GM15510 (cell line): ENCODE data around the gene TPGS1.

ENCODE experiments used
- POLR2A ChIP-seq: IDR thresholded peaks from 3 replicates; pipeline ENCODE4 v1.6.1; 2011; ENCODE audit warnings: borderline replicate concordance; ENCODE audit not compliant: insufficient read length; ENCODE audit errors: extremely low read depth

TPGS1 gene

DNA sequence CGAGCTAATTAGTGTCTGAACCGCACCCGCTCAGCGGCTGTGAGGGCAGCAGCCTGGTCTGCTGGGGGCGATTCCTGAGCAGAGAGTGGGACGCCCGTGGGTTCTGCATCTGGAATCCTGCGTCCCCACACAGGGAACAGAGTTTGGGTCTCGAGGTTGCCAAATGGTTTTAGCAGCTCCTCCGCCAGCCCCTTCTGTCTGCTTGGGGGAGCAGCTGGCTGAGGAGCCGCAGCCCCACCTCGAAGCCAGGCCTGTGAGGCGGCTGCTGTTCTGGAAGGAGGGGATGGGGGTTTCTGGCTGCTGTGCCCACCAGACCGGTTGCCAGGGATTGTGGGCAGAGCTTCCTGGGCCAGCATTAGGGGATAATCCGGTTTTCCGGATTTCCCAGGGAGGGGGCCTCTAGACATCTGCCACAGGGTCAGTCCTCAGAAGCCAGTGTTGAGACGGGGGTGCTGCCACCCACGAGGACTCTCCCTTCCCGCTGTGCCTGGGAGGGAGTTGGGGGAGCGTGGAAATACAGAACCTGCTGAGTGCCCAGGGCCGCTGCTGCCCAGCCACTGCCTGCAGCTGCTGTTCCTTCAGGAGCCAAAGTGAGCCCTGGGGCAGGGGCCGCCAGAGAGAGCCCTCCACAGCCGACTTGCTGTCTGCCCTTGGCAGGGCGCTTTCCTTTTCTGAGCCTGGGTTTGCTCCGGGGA lies 26.2 kb downstream of the TPGS1 start:
- TF ChIP-seq POLR2A, result no peak

- TF ChIP-seq POLR2A, result no peak
Observed at GRCh38 chr19:534088-534487, 26.8 kb downstream of the TPGS1 start.

DNA sequence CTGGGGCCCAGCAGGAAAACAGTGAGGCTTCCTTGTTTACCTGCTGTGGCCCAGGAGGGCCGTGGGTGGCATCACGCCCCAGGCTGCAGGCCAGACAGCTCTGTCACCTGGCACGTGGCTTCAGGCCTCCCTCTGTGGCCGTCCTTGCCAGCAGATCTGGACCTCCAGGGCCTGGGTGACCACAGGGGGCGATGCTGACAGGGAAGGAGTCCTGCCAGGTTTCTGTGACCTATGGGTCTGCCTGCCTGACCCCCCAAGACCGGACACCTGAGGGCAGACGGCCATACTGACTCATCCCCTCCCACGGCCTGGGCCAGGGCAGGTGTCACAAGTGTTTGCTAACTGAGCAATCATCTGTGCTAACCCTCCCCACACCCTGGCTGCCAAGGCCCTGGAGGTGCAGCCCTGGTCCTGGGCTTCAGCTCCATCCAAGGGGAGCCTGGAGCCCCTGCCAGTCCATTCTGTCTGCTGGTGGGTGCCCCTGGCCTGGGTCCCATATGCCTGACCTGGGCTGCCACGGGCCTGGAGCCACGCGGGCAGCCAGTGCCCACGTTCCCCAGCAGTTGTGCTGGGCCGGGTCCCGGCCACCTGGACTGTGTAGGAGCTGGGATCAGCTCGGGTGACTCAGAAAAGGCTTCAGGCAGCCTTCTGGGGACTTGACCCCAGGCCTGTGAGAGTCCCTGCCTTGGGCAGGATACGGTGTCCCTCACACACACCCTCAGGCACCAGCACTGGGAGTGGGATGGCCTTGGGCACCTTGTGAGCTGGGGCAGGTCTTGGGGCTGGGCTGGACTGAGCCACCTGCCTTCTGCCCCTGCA lies 27.9 kb downstream of the TPGS1 start:
- TF ChIP-seq POLR2A, result no peak

GRCh38 chr19:536031-536880 lies 29.0 kb downstream of the TPGS1 start:
- no peak for TF ChIP-seq POLR2A

- no peak for TF ChIP-seq POLR2A
Observed at GRCh38 chr19:536881-537404, 29.6 kb downstream of the TPGS1 start.

- TF ChIP-seq POLR2A, result no peak
Observed at GRCh38 chr19:538641-539428, 31.5 kb downstream of the TPGS1 start.

DNA sequence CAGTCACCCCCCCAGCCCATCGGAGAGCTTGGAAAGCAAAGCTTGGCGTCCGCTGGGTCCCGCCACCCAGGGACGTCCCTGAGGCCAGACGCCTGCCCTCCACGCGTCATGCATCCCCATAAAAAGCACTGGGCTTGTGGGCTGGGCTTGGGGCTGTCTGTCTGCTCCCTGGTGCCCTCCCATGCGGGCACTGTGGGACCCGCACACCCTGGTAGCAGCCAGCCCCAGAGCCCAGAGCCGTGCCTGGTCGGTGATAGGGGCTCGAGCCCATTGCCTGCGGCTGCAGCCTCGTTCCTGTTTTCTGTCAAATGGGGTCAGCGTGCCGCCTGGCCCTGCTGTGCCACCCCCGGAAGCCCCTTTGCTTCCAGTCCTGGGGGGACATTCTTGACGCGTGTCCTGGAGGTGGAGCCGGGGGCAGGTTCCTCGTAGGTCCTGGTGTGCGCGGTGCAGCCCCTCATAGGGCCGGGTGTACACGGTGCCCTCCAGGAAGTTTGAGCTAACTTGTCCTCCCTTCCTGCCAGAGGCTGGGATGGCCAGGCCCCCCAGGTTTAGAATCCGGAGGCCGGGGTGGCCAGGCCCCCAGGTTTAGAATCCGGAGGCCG lies 32.2 kb downstream of the TPGS1 start:
- TF ChIP-seq POLR2A, result no peak

DNA sequence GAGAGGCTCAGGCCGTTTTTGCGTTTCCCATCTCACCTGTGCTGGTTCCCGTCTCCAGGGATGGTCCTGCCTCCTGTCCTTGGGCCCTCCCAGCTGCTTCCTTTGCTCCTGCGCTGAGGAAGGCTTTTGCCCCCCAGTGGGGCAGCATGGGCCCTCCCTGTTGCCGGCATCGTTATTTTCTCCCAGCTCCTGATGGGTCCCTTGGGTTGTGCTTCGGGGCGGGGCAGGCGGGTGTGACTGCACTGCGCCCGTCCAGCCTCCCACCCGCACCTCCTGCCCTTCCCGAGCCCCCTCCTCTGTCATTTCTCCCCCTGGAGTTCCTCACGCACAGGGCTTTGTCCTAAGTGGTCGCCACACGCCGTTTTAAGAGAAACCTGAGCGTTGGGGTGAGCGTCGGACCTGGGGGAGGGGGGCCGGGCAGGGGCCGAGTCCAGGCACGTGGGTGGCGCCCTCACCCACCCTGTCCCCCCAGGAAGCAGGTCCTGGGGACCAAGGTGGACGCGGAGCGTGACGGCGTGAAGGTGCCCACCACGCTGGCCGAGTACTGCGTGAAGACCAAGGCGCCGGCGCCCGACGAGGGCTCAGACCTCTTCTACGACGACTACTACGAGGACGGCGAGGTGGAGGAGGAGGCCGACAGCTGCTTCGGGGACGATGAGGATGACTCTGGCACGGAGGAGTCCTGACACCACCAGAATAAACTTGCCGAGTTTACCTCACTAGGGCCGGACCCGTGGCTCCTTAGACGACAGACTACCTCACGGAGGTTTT lies 33.8 kb downstream of the TPGS1 start:
- no peak for TF ChIP-seq POLR2A

GRCh38 chr19:541699-542098 lies 34.4 kb downstream of the TPGS1 start:
- no peak for TF ChIP-seq POLR2A

DNA sequence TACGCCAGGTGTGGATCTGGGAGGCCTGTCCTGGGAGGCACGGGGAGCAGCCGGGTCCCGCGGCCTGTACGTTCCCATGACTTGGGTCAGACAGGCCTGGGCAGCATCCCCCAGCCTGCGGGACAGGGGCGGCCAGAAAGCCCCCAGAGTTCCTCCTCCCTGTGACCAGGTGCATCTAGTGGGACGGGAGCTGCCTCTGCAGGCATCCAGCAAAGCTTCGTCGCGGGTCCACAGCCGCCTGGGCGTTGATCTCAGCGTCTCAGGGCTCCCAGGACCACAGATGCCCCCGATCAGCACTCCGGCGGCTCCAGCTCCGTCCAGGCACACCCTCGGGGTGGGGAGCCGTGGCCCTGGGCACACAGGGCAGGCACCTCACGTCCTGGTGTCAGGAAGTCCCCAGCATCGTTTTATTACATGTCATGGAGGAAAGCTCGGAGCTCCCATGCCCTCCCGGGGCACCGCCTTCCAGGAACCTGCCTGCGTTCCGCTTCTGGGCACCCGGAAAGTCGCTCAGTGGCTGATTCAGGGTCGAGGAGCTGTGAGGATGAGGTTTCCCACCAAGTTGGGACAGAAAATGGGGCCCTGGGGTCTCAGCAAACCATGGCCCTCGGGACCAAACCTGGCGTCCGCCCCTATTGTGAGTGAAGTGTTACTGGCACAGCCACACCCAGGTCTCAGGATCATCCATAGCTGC lies 35.0 kb downstream of the TPGS1 start:
- no peak for TF ChIP-seq POLR2A

DNA sequence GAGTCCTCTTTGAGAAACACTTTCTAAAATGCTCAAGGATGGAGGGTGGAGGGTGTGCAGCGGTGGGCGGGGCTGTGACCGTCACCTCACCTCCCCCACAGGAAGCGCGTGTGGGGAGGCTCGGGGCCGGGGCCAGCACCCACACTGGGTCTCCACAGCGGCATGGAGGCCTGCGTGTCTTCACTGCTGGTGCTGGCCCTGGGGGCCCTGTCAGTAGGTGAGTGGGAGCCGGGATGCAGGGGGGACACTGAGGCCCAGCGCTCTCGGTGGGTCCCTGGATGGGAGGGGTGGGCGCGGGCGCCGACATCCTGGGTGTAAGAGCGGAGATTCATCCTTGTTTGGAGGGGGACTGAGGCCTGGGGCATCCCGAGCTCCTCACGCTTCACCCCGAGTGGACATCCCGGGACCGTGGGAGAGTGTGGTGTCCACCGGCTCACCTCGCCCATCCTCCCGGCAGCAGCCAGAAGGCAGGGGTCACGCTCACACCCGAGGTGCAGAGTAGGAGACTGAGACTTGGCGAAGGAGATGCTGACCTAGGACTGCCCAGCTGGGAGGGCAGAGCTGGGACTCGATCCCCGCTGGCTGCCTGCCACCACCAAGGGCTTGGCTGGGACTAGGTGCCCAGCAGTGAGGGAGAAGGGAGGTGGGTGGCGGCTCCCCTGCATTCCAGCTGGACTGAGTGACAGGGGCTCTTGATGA lies 36.8 kb downstream of the TPGS1 start, which contains the start of gene GZMM:
Gene GZMM, plus strand, starts transcription at position 144 of the 699 bp plus-strand sequence. Its CDS starts 19 bp downstream, at position 163.
- TF ChIP-seq POLR2A, result no peak

- no peak for TF ChIP-seq POLR2A
Observed at GRCh38 chr19:547117-547516, 39.8 kb downstream of the TPGS1 start.
